IMR-90 (cell line): ENCODE data around the gene DLG5. TPM values are rescaled to one million over a fixed set of nuclear protein-coding genes. Genes with fewer than 3 reads are reported as not detected.

Experiments used
- ATAC-seq: fragments of 200-7000 bp; cut with Tn5 transposase; 2 replicates; pipeline ENCODE4 v1.9.1; 2020; ENCODE audit warnings: low read depth, mild to moderate bottlenecking, moderate library complexity
- BruUV-seq: library from RNA; stranded (reverse); fragments of 400-500 nt; replicated peaks from 2 replicates; lab custom pipeline; 2021; lab: Mats Ljungman, UMichigan
- CTCF ChIA-PET: fragments of 300-600 bp; formaldehyde crosslinking; extraction: SDS; loops from one replicate; lab custom pipeline; 2021; ENCODE audit warnings: antibody characterized with exemption; lab: Yijun Ruan, JAX
- POLR2A ChIA-PET: fragments of 300-600 bp; sonication (Branson Sonifier 250); formaldehyde crosslinking; loops from one replicate; lab custom pipeline; 2022; ENCODE audit warnings: antibody characterized with exemption; ENCODE audit not compliant: unreplicated experiment; lab: Charles Lee
- DNase-seq: peaks from one replicate; pipeline ENCODE4 v3.0.0; 2013
- H2AFZ ChIP-seq: replicated peaks from 2 replicates; pipeline ENCODE3; 2013; ENCODE audit warnings: low read length, mild to moderate bottlenecking; ENCODE audit not compliant: poor library complexity
- H2AK5ac ChIP-seq: 2 replicates; pipeline ENCODE4 v1.6.1; 2013; ENCODE audit warnings: low read depth, low read length, inconsistent platforms
- H2AK9ac ChIP-seq: replicated peaks from 2 replicates; pipeline ENCODE3; 2013; ENCODE audit warnings: mild to moderate bottlenecking, low read depth, low read length, moderate library complexity; ENCODE audit not compliant: poor library complexity
- H2BK120ac ChIP-seq: 2 replicates; pipeline ENCODE4 v1.6.1; 2013; ENCODE audit warnings: low read depth, low read length, inconsistent platforms
- H2BK15ac ChIP-seq: 3 replicates; pipeline ENCODE4 v1.6.1; 2013; ENCODE audit warnings: low read depth, low read length, inconsistent platforms
- H2BK20ac ChIP-seq: 2 replicates; pipeline ENCODE4 v1.6.1; 2013; ENCODE audit warnings: low read depth, mild to moderate bottlenecking, inconsistent platforms, low read length, moderate library complexity
- H2BK5ac ChIP-seq: 2 replicates; pipeline ENCODE4 v1.6.1; 2013; ENCODE audit warnings: mild to moderate bottlenecking, low read depth, low read length, inconsistent platforms; ENCODE audit not compliant: poor library complexity, severe bottlenecking
- H3K14ac ChIP-seq: replicated peaks from 2 replicates; pipeline ENCODE4 v1.6.1; 2013; ENCODE audit warnings: low read depth, low read length, inconsistent platforms
- H3K18ac ChIP-seq: 2 replicates; pipeline ENCODE4 v1.6.1; 2013; ENCODE audit warnings: low read depth, low read length, control low read depth
- H3K23ac ChIP-seq: 2 replicates; pipeline ENCODE4 v1.6.1; 2013; ENCODE audit warnings: low read depth, low read length, inconsistent platforms
- H3K27ac ChIP-seq: 2 replicates; pipeline ENCODE4 v1.5.1; 2013; ENCODE audit warnings: mild to moderate bottlenecking, control low read depth, low read length; ENCODE audit not compliant: insufficient read depth
- H3K27me3 ChIP-seq: 2 replicates; pipeline ENCODE4 v1.6.1; 2013; ENCODE audit warnings: low read length; ENCODE audit not compliant: control insufficient read depth, insufficient read depth
- H3K36me3 ChIP-seq: 2 replicates; pipeline ENCODE4 v1.6.1; 2013; ENCODE audit warnings: low read length, mixed read lengths; ENCODE audit not compliant: control insufficient read depth, insufficient read depth
- H3K4ac ChIP-seq: 2 replicates; pipeline ENCODE4 v1.6.1; 2013; ENCODE audit warnings: low read depth, low read length, inconsistent platforms
- H3K4me1 ChIP-seq: 2 replicates; pipeline ENCODE4 v1.6.1; 2013; ENCODE audit warnings: low read length, mixed read lengths; ENCODE audit not compliant: control insufficient read depth, insufficient read depth
- H3K4me2 ChIP-seq: 2 replicates; pipeline ENCODE4 v1.6.1; 2013; ENCODE audit warnings: low read depth, mild to moderate bottlenecking, control low read depth, low read length, moderate library complexity
- H3K4me3 ChIP-seq: 2 replicates; pipeline ENCODE4 v1.5.1; 2013; ENCODE audit warnings: low read depth, mild to moderate bottlenecking, control low read depth, low read length, moderate library complexity; ENCODE audit not compliant: insufficient read depth
- H3K56ac ChIP-seq: 2 replicates; pipeline ENCODE4 v1.6.1; 2013; ENCODE audit warnings: low read length, inconsistent platforms; ENCODE audit not compliant: insufficient read depth; ENCODE audit errors: extremely low read depth
- H3K79me1 ChIP-seq, 2 experiments: 2 replicates each; pipeline ENCODE4 v1.6.1; 2013; ENCODE audit warnings: low read length in 2 of 2, inconsistent platforms in 1 of 2, low read depth in 1 of 2
- H3K9ac ChIP-seq: 2 replicates; pipeline ENCODE4 v1.6.1; 2013; ENCODE audit warnings: low read depth, low read length, control low read depth
- H3K9me1 ChIP-seq: 2 replicates; pipeline ENCODE4 v1.6.1; 2013; ENCODE audit warnings: low read length, inconsistent platforms; ENCODE audit not compliant: insufficient read depth
- H3K9me3 ChIP-seq: 2 replicates; pipeline ENCODE4 v1.6.1; 2013; ENCODE audit warnings: low read length; ENCODE audit not compliant: control insufficient read depth, insufficient read depth
- H4K20me1 ChIP-seq: 2 replicates; pipeline ENCODE4 v1.6.1; 2013; ENCODE audit warnings: low read length, inconsistent platforms; ENCODE audit not compliant: insufficient read depth
- H4K5ac ChIP-seq: 2 replicates; pipeline ENCODE4 v1.6.1; 2013; ENCODE audit warnings: mild to moderate bottlenecking, low read depth, low read length, control low read depth
- H4K8ac ChIP-seq, 2 experiments: 2 replicates each; pipeline ENCODE4 v1.6.1; 2013; ENCODE audit warnings: low read depth in 2 of 2, low read length in 2 of 2, control low read depth in 1 of 2, inconsistent platforms in 1 of 2
- H4K91ac ChIP-seq: 2 replicates; pipeline ENCODE4 v1.6.1; 2013; ENCODE audit warnings: low read depth, low read length, inconsistent platforms; ENCODE audit not compliant: insufficient read depth
- FOS ChIP-seq: fragments of 150-350 bp; IDR thresholded peaks from 2 replicates; pipeline ENCODE4 v1.6.1; 2016; ENCODE audit warnings: low read depth, low read length
- NFE2L2 ChIP-seq: fragments of 150-350 bp; IDR thresholded peaks from 2 replicates; pipeline ENCODE4 v1.6.1; 2016; ENCODE audit warnings: low read depth, mild to moderate bottlenecking, low read length
- POLR2A ChIP-seq: IDR thresholded peaks from 2 replicates; pipeline ENCODE4 v1.6.1; 2012; ENCODE audit warnings: mild to moderate bottlenecking, low read depth, low read length
- RCOR1 ChIP-seq: IDR thresholded peaks from 2 replicates; pipeline ENCODE4 v1.6.1; 2012; ENCODE audit warnings: mild to moderate bottlenecking, low read length, improper control_type of control experiment; ENCODE audit not compliant: insufficient replicate concordance
- RFX5 ChIP-seq: IDR thresholded peaks from 2 replicates; pipeline ENCODE4 v1.8.0; 2012; ENCODE audit warnings: low read depth, mild to moderate bottlenecking, low read length, moderate library complexity
- WGBS, 2 experiments: methylation state at CpG; one replicate each; pipeline versions ENCODE4 v1.1.5 to v1.1.7; 2013; ENCODE audit warnings: missing lambda C conversion rate in 2 of 2; ENCODE audit not compliant: insufficient read length in 1 of 2; ENCODE audit errors: extremely low coverage in 2 of 2; 5-methylcytosine and 5-hydroxymethylcytosine counted together
- dilution Hi-C: fragments of 300-500 bp; cut with HindIII; formaldehyde crosslinking; loops from one replicate; pipeline ENCODE4 v1.14.3; 2018; ENCODE audit warnings: low sequenced_read_pairs; ENCODE audit not compliant: unreplicated experiment
- in situ Hi-C: fragments of 300-500 bp; cut with MboI; formaldehyde crosslinking; loops from 3 replicates; pipeline ENCODE4 v1.14.3; 2019; ENCODE audit warnings: low sequenced_read_pairs, inconsistent platforms, mixed read lengths
- intact Hi-C: fragments of 100-400 bp; cut with micrococcal nuclease; formaldehyde crosslinking; loops from 2 replicates; pipeline ENCODE4 v1.10.0; 2022
- polyA plus RNA-seq, 3 experiments: library from polyadenylated mRNA; depleted of rRNA; stranded (reverse); fragments of >200 nt; gene quantifications; 2 replicates each; pipeline ENCODE4 v1.2.3, GENCODE V29; 2012; ENCODE audit warnings: low replicate concordance in 1 of 3
- total RNA-seq: library from RNA; depleted of rRNA; stranded (reverse); fragments of >200 nt; gene quantifications from 2 replicates; pipeline ENCODE4 v1.2.3, GENCODE V29; 2012
- TF ChIP-seq, protein P1 (sequence below): fragments of 150-350 bp; IDR thresholded peaks from 2 replicates; pipeline ENCODE4 v1.6.1; 2016; ENCODE audit warnings: low read depth, mild to moderate bottlenecking, low read length, moderate library complexity, borderline replicate concordance

Gene DLG5
- total and polyA plus RNA-seq, 2 of the 4 experiments (the other 2 are of a cell fraction), result 12.7 to 28.7 TPM

DNA sequence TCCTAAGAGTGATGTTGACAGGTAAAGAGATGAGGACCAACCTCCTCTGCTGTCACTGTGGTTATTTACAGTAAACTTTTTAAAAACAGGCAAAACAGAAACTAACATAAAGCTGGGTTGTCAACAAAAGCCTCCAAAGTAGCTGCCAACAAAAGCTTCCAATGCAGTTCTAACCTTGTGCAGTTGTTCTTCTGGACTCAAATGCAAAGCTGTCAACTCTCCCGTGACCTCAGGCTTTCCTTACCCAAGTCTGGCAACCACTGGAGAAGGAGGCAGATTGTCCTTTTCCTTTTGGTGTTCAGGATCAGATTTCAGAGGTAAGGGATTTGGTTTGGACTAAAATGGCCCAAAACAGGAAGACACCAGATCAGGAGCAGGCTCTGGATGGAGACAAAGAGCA, 63.1 kb downstream of the DLG5 start:
- no peaks in the 10 kb centered on the region for H3K9me3 ChIP-seq
- peaks cover 7% of the 10 kb centered on the region for H3K4me1 ChIP-seq
- no peak overlapping the region for H3K4me2 ChIP-seq
- H2AK5ac ChIP-seq, result no peak overlapping the region
- H3K14ac ChIP-seq, result no peak overlapping the region
- H4K5ac ChIP-seq, result no peak overlapping the region
- H2AFZ ChIP-seq, result no peak overlapping the region
- dilution Hi-C loops, result no loop called here
- H4K8ac ChIP-seq, result no peak overlapping the region; a peak in 1 of 4 replicates
- intact Hi-C loops, result no loop called here
- peaks cover 38% of the 10 kb centered on the region for H3K9me1 ChIP-seq
- no peak overlapping the region for H2AK9ac ChIP-seq
- peaks cover 36 to 85% of the 10 kb centered on the region in 2 experiments for H3K79me1 ChIP-seq
- DNase-seq, result no peak
- no peak overlapping the region for H2BK20ac ChIP-seq
- H3K4ac ChIP-seq, result no peak overlapping the region
- H4K20me1 ChIP-seq, result peaks cover 30% of the 10 kb centered on the region; the same call in 1 of the 2 replicates
- H3K4me3 ChIP-seq, result no peak overlapping the region
- H2BK15ac ChIP-seq, result no peak overlapping the region
- H3K18ac ChIP-seq, result no peak overlapping the region
- H4K91ac ChIP-seq, result no peak overlapping the region
- no peak for ATAC-seq
- BruUV-seq, result no TSS peak
- WGBS, 2 experiments, result no CpG with 5 or more reads among the region's 1 CpG
- POLR2A ChIA-PET, result no interaction called here
- H3K56ac ChIP-seq, result no peak overlapping the region
- CTCF ChIA-PET, result interaction anchor here (1.1 kb wide), 1 partner anchor 120 kb away, joined by 3 read pairs; no protein-coding TSS in a partner anchor
- no peaks in the 10 kb centered on the region for H3K27me3 ChIP-seq
- no peak overlapping the region for H3K27ac ChIP-seq
- in situ Hi-C loops, result no loop called here
- TF ChIP-seq, protein P1, sequence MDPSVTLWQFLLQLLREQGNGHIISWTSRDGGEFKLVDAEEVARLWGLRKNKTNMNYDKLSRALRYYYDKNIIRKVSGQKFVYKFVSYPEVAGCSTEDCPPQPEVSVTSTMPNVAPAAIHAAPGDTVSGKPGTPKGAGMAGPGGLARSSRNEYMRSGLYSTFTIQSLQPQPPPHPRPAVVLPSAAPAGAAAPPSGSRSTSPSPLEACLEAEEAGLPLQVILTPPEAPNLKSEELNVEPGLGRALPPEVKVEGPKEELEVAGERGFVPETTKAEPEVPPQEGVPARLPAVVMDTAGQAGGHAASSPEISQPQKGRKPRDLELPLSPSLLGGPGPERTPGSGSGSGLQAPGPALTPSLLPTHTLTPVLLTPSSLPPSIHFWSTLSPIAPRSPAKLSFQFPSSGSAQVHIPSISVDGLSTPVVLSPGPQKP, result no peak
- TF ChIP-seq NFE2L2, result no peak
- TF ChIP-seq POLR2A, result no peak
- no peak for TF ChIP-seq RCOR1
- TF ChIP-seq RFX5, result no peak
- no peak for TF ChIP-seq FOS
- H3K23ac ChIP-seq, result no peak overlapping the region
- H3K36me3 ChIP-seq, result peaks cover 23% of the 10 kb centered on the region
- H2BK120ac ChIP-seq, result no peak overlapping the region
- H2BK5ac ChIP-seq, result no peak overlapping the region
- H3K9ac ChIP-seq, result no peak overlapping the region
